Measurements from ENCODE around the gene GOLGA6L26.
"Not testable (repeated sequence)": the region's sequence is repeated elsewhere in the genome, so short reads cannot be mapped to it uniquely, and the experiment has no call there.

- not testable (repeated sequence) for TF ChIP-seq CTCF (conservative IDR thresholded peaks at IDR 0.05; ENCODE audit: low read depth, low read length); EZH2 (IDR thresholded peaks at IDR 0.05; ENCODE audit: borderline replicate concordance, low read depth, low read length, poor library complexity, severe bottlenecking)
Observed at GRCh38 chr15:23380700-23381099, 46.7 kb upstream of the GOLGA6L26 start.

Measured in A673 (cell line).